Stomach (tissue), 9 donors: ENCODE data around the gene ZNF19. TPM values are rescaled to one million over a fixed set of nuclear protein-coding genes. Genes with fewer than 3 reads are reported as not detected.

ENCODE experiments used
- DNase-seq, 2 donors: peaks; one replicate each; pipeline versions ENCODE4 v3.0.0 to v3.0.0-alpha.2; 2013 to 2019
- H3K27ac ChIP-seq, 5 donors: fragments of 200-600 bp in 4 of 5; sonication (generic) in 4 of 5; one replicate each; pipeline ENCODE4 v1.5.1; 2013 to 2019; ENCODE audit warnings: mild to moderate bottlenecking in 1 of 5, moderate library complexity in 1 of 5
- H3K27me3 ChIP-seq, 3 donors: fragments of 200-600 bp; sonication (generic); one replicate each; pipeline ENCODE4 v1.5.1; 2017 to 2019; ENCODE audit warnings: mixed run types in 1 of 3
- H3K36me3 ChIP-seq, 4 donors: fragments of 200-600 bp; sonication (generic); 1 replicate in 3 of 4; 2 replicates in 1 of 4; pipeline ENCODE4 v1.5.1; 2016 to 2019
- H3K4me1 ChIP-seq, 4 donors: fragments of 200-600 bp; sonication (generic); one replicate each; pipeline ENCODE4 v1.5.1; 2016 to 2019
- H3K4me3 ChIP-seq, 4 donors: fragments of 200-600 bp; sonication (generic) in 3 of 4; one replicate each; pipeline ENCODE4 v1.5.1; 2016 to 2019; ENCODE audit warnings: mild to moderate bottlenecking in 1 of 4
- H3K9me3 ChIP-seq, 4 donors: fragments of 200-600 bp; sonication (generic); one replicate each; pipeline ENCODE4 v1.5.1; 2016 to 2019
- EP300 ChIP-seq: sonication (generic); formaldehyde crosslinking; IDR thresholded peaks from one replicate; pipeline ENCODE4 v1.6.1; 2017; ENCODE audit warnings: antibody characterized with exemption
- POLR2A ChIP-seq, 4 donors: fragments of 450-650 bp; IDR thresholded peaks; one replicate each; pipeline ENCODE4 v1.6.1; 2016; ENCODE audit warnings: antibody characterized with exemption in 4 of 4, control low read depth in 2 of 4, mild to moderate bottlenecking in 1 of 4, moderate library complexity in 1 of 4
- POLR2AphosphoS5 ChIP-seq, 3 donors: sonication (generic); formaldehyde crosslinking; IDR thresholded peaks; one replicate each; pipeline ENCODE4 v1.6.1; 2016; ENCODE audit warnings: antibody characterized with exemption in 3 of 3
- whole genome bisulfite sequencing, 5 donors: extraction: QIAGEN DNeasy Blood & Tissue Kit in 3 of 5; methylation state at CpG; one replicate each; pipeline versions ENCODE4 v1.1.5 to v1.1.7; 2013 to 2018; 5-methylcytosine and 5-hydroxymethylcytosine counted together
- intact Hi-C: fragments of 100-400 bp; cut with DNase I; formaldehyde crosslinking; loops from one replicate; pipeline ENCODE4 v1.15.1; 2023; ENCODE audit warnings: low total_unique reads
- polyA plus RNA-seq, 3 donors: library from polyadenylated mRNA; stranded (reverse); fragments of 200-250 nt; gene quantifications; one replicate each; pipeline ENCODE4 v1.2.3, GENCODE V29; 2013
- total RNA-seq, 5 donors: library from RNA; depleted of rRNA; stranded (reverse); fragments of >200 nt; gene quantifications; one replicate each; pipeline versions ENCODE4 v1.1.0 to v1.2.3, GENCODE V29; 2014 to 2016
- TF ChIP-seq, protein P1 (sequence below), 7 experiments: fragments of 450-650 bp in 4 of 7; fragments of 200-600 bp in 3 of 7; sonication (generic) in 3 of 7; IDR thresholded peaks; one replicate each; pipeline ENCODE4 v1.5.1; 2016 to 2019; ENCODE audit warnings: antibody characterized with exemption in 7 of 7, control low read depth in 2 of 7, mild to moderate bottlenecking in 1 of 7
- donor health status: healthy with polysubstance abuse.
- donor health status: Bipolar disorder and iron deficiency.
- donor health status: healthy.

ZNF19 gene
- total and polyA plus RNA-seq, 8 donors, result 1.1 to 6.8 (median 2.2) TPM; not detected in 1

DNA sequence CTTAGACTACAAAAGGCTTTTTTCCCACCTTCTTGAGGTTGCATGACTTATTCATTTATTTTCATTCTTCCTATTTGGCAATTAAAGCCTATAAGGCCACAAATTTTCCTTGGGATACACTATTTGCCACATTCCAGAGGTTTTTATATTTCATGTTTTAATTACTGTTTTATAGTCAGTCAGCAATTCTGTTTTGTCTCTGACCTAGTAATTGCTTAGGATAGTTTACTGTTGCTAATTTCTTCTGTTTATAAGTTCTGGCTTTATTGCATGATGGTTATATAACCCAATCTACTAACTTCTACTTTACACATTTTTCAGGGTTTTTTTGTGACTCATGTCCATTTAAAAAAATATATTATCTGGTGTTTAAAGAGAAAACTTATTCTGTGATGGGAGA, 29.6 kb downstream of the ZNF19 start:
- intact Hi-C loops, result loop anchor here (5.0 kb wide), 1 partner anchor 33 kb away; no protein-coding TSS in a partner anchor
- Histone ChIP-seq H3K9me3 (peaks cover 0 to 10% (median 4%) of the 10 kb centered on the region in 4 donors), H3K4me3 (no peak overlapping the region), H3K27ac (no peak overlapping the region), H3K27me3 (no peaks in the 10 kb centered on the region), H3K4me1 (peaks cover 20 to 32% (median 23%) of the 10 kb centered on the region in 4 donors), H3K36me3 (peaks cover 0 to 30% (median 23%) of the 10 kb centered on the region in 4 donors)
- TF ChIP-seq EP300, result no peak
- TF ChIP-seq, protein P1, sequence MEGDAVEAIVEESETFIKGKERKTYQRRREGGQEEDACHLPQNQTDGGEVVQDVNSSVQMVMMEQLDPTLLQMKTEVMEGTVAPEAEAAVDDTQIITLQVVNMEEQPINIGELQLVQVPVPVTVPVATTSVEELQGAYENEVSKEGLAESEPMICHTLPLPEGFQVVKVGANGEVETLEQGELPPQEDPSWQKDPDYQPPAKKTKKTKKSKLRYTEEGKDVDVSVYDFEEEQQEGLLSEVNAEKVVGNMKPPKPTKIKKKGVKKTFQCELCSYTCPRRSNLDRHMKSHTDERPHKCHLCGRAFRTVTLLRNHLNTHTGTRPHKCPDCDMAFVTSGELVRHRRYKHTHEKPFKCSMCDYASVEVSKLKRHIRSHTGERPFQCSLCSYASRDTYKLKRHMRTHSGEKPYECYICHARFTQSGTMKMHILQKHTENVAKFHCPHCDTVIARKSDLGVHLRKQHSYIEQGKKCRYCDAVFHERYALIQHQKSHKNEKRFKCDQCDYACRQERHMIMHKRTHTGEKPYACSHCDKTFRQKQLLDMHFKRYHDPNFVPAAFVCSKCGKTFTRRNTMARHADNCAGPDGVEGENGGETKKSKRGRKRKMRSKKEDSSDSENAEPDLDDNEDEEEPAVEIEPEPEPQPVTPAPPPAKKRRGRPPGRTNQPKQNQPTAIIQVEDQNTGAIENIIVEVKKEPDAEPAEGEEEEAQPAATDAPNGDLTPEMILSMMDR (IDR thresholded peaks at IDR 0.05), result no peak
- no peak for TF ChIP-seq POLR2A (IDR thresholded peaks at IDR 0.05)
- TF ChIP-seq POLR2AphosphoS5 (IDR thresholded peaks at IDR 0.05), result no peak
- DNase-seq, result no peak

DNA sequence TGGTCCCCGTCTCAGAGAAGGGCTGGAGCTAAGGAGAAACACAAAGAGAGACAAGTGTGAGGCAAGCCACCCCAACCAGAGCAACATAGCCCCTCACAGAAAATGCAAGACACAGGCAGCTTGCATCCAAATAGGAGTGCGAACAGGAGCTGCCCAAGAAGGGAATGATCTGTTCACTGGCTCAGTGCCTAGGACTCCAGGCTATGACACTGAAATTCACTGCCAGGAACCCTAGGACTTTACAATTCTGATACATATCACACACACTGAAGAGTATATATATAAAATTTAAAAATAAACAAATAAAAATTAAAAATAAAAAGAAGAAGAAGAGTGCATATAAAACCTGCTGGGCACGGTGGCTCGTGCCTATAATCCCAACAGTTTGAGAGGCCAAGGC, 32.3 kb downstream of the ZNF19 start:
- no peak for TF ChIP-seq POLR2A (IDR thresholded peaks at IDR 0.05)
- TF ChIP-seq, protein P1 (IDR thresholded peaks at IDR 0.05), result no peak
- TF ChIP-seq EP300, result no peak
- TF ChIP-seq POLR2AphosphoS5 (IDR thresholded peaks at IDR 0.05), result no peak
- no peaks in the 10 kb centered on the region for H3K27me3 ChIP-seq
- H3K4me3 ChIP-seq, result no peak overlapping the region
- H3K4me1 ChIP-seq, result peaks cover 14 to 23% (median 18%) of the 10 kb centered on the region in 4 donors
- no peak overlapping the region for H3K27ac ChIP-seq
- intact Hi-C loops, result loop anchor here (5.0 kb wide), 1 partner anchor 36 kb away; no protein-coding TSS in a partner anchor
- H3K9me3 ChIP-seq, result peaks cover 5 to 37% (median 21%) of the 10 kb centered on the region in 4 donors
- WGBS, 5 donors, result 88 to 99% (median 98%) methylated on average over 4 of the region's 4 CpGs
- DNase-seq, result no peak
- H3K36me3 ChIP-seq, result peaks cover 22 to 57% (median 50%) of the 10 kb centered on the region in 4 donors

DNA sequence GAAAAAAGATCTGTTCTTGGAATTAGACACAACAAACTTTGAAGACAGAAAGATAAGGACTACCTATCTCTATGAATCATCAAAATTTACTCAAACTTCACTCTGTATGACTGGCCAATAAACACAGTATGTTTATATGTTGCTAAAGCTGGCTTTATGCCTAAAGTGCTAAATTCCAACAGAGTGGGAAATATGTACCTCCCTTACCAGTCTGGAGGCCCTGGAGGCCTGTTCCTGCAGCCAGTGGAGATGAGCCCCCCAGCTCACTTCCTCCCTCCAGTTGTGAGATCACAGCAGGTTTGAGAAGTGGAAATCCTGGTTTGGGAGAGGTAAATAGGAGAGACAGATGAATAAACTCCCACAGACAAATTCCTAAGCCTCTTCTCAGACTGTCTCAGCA, 36.1 kb downstream of the ZNF19 start:
- no peak overlapping the region for H3K27ac ChIP-seq
- DNase-seq, result no peak
- peaks cover 30 to 75% (median 57%) of the 10 kb centered on the region in 4 donors for H3K9me3 ChIP-seq
- TF ChIP-seq POLR2A (IDR thresholded peaks at IDR 0.05), result no peak
- TF ChIP-seq POLR2AphosphoS5 (IDR thresholded peaks at IDR 0.05), result no peak
- no peak for TF ChIP-seq EP300
- TF ChIP-seq, protein P1 (IDR thresholded peaks at IDR 0.05), result no peak
- H3K4me3 ChIP-seq, result no peak overlapping the region
- H3K27me3 ChIP-seq, result no peaks in the 10 kb centered on the region
- intact Hi-C loops, result no loop called here
- peaks cover 57 to 94% (median 88%) of the 10 kb centered on the region in 4 donors for H3K36me3 ChIP-seq
- H3K4me1 ChIP-seq, result no peaks in the 10 kb centered on the region

DNA sequence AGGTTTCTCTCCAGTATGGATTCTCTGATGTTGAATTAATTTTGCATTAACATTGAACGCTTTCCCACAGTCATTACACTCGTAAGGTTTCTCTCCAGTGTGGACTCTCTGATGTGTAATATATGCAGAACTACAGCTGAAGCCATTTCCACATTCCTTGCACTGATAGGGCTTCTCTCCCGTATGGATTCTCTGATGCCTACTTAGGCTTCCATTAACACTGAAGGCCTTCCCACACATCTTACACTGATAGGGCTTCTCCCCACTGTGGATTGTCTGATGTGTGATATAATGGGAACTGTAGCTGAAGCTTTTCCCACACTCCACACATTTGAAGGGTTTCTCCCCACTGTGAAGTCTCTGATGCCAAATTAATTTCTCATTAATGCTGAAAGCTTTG, 40.1 kb downstream of the ZNF19 start:
- H3K27me3 ChIP-seq, result no peaks in the 10 kb centered on the region
- intact Hi-C loops, result no loop called here
- TF ChIP-seq, protein P1 (IDR thresholded peaks at IDR 0.05), result no peak
- no peak for TF ChIP-seq EP300
- TF ChIP-seq POLR2AphosphoS5 (IDR thresholded peaks at IDR 0.05), result no peak
- no peak for TF ChIP-seq POLR2A (IDR thresholded peaks at IDR 0.05)
- H3K4me3 ChIP-seq, result no peak overlapping the region
- peaks cover 59 to 100% (median 89%) of the 10 kb centered on the region in 4 donors for H3K9me3 ChIP-seq
- H3K4me1 ChIP-seq, result no peaks in the 10 kb centered on the region
- H3K27ac ChIP-seq, result no peak overlapping the region
- no peak for DNase-seq
- H3K36me3 ChIP-seq, result peaks cover 55 to 74% (median 62%) of the 10 kb centered on the region in 4 donors
- 94 to 97% (median 95%) methylated on average over 3 of the region's 3 CpGs for WGBS, 5 donors
